Fibroblast of villous mesenchyme (primary cell): ENCODE measurements around the gene SIRT7. TPM values are rescaled to one million over a fixed set of nuclear protein-coding genes. Genes with fewer than 3 reads are reported as not detected.

Experiments
- DNase-seq: peaks from one replicate; pipeline ENCODE4 v3.0.0-alpha.2; 2010; ENCODE audit warnings: low read depth
- H3K4me3 ChIP-seq: 2 replicates; pipeline ENCODE4 v1.5.1; 2011; ENCODE audit warnings: low read depth, mild to moderate bottlenecking, low read length
- total RNA-seq: library from RNA; depleted of rRNA; stranded (reverse); fragments of >200 nt; gene quantifications from 2 replicates; pipeline ENCODE4 v1.2.3, GENCODE V29; 2012
- TF ChIP-seq, protein P1 (sequence below): IDR thresholded peaks from 2 replicates; pipeline ENCODE4 v1.5.1; 2012; ENCODE audit warnings: low read depth, mild to moderate bottlenecking, low read length; ENCODE audit not compliant: insufficient read depth

Gene SIRT7
- total RNA-seq, 1 donor = 14.7 TPM

DNA sequence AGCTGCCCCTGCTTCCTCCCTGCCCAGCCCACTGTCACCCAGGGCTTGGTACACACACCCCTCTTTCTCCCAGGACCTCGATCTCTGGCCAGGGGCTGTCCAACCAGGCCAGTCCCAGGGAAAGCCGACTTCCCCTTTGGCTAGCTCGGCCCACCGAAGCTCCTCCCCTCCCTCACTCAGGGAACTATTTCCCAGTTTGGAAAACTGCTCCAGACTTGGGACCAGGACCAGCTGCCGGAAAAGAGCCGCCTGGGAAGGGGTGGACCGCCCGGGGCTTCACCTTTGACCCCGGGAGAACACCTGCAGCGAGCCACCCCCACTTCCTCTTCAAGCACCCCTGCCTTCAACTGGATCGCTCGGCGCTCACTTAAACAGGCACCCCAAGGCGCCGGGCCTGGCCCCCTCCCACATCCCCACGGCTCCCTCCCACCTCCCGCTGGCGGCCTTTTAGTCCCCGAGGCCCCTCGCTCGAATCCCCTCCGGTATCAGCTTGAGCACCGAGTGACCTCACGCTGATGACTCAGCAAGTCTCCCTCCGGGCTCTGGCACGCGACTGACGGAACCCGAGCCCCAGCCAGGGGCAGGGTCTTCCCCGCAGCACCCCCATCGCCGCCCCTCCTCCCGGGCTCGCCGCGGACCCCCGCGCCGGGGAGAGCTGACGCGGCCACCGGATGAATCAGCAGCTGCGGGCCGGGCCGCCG lies 8.6 kb upstream of the SIRT7 start:
- H3K4me3 ChIP-seq = peak overlapping the region; percentile 82
- peak; percentile 89 for DNase-seq
- TF ChIP-seq, protein P1, sequence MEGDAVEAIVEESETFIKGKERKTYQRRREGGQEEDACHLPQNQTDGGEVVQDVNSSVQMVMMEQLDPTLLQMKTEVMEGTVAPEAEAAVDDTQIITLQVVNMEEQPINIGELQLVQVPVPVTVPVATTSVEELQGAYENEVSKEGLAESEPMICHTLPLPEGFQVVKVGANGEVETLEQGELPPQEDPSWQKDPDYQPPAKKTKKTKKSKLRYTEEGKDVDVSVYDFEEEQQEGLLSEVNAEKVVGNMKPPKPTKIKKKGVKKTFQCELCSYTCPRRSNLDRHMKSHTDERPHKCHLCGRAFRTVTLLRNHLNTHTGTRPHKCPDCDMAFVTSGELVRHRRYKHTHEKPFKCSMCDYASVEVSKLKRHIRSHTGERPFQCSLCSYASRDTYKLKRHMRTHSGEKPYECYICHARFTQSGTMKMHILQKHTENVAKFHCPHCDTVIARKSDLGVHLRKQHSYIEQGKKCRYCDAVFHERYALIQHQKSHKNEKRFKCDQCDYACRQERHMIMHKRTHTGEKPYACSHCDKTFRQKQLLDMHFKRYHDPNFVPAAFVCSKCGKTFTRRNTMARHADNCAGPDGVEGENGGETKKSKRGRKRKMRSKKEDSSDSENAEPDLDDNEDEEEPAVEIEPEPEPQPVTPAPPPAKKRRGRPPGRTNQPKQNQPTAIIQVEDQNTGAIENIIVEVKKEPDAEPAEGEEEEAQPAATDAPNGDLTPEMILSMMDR = no peak

DNA sequence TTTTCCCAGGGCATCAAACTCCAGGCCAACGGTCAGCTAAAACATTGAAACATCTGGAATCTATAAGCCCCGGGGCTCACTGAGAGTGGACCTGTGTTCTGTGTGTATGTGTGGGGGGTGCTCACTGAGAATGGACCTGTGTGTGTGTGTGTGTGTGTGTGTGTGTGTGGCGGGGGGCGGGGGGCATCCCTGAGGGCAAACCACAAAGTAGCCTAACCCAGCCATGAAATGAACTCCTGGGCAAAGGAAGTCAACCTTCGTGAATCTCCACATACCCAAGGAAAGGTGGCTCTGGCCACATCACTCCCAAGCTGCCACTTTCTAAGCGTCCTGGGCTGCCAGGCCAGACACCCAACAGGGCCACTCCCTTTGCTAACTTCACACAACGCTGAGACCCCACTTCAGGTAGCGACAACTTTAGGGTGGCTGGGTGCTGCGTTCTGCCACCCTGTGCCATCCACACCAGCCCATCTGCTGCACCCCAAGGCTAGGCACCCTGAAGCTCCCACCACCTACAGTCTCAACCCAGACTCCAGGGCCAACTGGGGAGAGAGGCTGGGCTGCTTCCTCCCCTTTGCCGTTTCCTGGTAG lies 8.0 kb upstream of the SIRT7 start:
- no peak for DNase-seq
- H3K4me3 ChIP-seq = peak overlapping the region; percentile 82
- TF ChIP-seq, protein P1 = no peak

DNA sequence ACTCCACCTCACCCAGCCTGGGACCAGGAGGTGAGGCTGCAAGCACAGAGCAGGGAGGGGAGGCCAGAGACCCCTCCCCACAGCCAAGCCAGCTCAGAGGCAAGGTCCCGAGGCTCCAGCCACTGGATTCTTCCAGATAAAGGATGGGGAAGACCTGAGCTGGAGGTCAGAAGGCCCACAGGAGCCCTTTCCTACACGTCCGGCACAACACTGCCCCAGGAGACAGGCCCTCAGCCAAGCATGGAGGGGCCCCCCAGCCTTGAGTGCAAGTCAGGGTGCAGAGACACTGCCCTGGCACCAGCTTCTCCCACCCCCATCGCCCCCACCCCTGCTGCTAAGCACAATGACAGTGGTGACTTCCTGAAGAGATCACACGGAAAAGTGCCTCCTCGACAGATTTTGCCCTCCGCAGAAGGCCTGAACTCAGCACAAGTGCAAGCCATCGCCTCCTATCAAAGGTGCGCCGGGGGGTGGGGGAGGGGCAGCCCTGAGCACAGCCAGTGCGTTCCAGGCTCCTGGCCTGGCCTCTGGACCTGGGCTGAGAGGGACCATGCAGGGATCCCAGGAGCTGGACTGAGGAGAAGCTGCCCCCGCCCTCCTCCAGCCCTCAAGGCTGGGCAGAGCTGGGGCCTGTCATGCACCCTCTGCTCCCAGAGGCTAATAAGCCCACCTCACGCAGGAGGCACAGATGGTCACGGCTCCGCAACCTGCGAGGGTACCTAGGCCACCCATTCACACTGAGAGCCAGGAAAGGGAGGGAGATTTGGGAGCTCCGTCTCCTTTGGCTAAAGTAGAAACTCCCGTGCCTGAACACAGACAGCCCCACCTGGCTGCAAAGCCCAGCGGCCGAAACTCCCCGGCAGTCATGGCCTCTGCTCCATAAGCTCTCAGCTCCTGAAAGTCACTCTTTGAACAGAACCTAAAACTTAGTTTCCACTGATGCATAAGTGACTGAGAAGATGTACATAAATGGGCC lies 6.9 kb upstream of the SIRT7 start:
- DNase-seq = no peak
- H3K4me3 ChIP-seq = no peak overlapping the region
- TF ChIP-seq, protein P1 = no peak

DNA sequence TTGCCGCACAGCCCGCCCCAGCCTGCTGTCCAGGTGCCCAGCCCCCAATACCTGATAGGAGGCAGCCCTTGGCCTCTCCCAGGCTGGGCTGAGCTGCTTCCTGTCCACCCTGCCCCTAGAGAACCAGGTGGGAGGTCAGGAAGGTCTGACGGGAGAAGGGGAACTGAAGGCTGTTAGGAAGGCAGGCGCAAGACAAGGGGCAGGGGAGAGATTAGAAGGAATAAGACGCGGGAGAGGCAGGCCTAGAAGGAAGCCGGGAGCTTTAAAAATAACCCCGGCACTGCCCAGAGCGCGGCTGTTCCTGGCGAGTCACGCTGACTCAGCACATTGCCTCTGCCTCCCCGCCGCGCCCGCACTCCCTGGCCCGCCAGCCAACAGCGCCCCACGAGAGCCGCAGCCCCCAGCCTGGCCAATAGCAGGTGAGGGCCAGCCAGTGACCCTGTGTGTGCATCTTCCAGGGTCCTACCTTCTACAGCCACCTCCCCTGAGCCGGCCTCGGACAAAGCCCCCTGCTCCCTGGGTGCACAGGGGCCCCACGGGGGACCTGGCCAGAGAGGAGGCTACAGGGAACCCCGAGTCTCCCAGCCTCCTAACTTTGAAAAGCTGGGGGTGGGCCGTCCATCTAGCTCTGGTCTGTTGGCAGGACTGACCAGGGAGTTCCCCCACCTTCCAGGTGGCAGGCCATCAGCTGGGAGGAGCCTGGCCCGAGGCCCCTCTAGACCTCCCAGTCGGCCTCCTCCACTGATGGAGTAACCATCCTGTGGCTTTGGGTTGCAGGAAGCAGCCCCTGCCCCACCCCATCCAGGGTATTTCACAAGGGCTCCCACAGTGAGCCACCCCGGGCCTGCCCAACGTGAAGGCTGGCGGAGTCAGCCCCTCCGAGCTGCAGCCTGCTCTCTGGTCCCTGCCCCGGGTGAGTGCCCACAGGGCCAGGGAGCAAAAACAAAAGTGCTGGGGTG lies 5.6 kb upstream of the SIRT7 start:
- H3K4me3 ChIP-seq = peak overlapping the region; percentile 45
- DNase-seq = peak; percentile 91
- TF ChIP-seq, protein P1 = no peak

DNA sequence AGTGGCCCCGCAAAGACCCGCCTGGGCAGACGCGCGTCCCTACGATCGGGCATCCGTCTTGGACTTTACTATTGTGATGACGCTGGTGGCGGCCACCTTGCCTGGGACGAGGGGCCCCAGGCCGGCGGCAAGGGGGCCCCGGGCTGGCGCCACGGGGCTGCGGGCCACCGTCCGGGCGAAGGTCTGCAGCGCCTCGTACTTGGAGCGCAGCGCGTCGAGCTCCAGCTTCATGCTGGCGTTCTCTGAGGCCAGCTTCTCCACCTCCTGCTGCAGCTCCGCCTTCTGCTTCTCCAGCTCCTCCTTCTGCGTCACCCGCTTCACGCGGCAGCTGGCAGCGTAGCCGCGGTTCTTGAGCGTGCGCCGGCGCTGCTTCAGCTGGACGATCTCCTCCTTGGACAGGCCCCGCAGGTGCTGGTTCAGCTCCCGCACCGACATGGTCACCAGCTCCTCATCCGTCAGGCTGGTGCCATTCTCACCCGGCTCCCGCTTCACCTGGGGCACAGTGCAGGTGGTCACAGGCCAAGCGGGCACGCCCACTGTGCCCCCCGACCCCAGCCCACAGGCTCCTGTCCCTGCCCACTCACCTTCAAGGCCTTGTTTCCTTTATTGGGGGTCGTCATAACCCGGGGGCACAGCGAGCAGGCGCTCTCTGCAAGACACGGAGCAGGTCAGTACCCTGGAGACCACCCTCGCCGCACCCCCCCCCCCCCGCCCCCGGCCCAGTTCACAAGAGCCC lies 4.8 kb upstream of the SIRT7 start:
- no peak for DNase-seq
- TF ChIP-seq, protein P1 = no peak
- H3K4me3 ChIP-seq = peak overlapping the region; percentile 45
